Osteoblast (primary cell): ENCODE measurements around the gene AOC3. TPM values are rescaled to one million over a fixed set of nuclear protein-coding genes. Genes with fewer than 3 reads are reported as not detected.
"Not testable (repeated sequence)": the region's sequence is repeated elsewhere in the genome, so short reads cannot be mapped to it uniquely, and the experiment has no call there.

Experiments
- DNase-seq: peaks from one replicate; pipeline ENCODE4 v3.0.0; 2011; ENCODE audit warnings: low spot score, mixed read lengths; ENCODE audit not compliant: insufficient read length; ENCODE audit errors: missing footprints
- H2AFZ ChIP-seq: 2 replicates; pipeline ENCODE4 v1.6.0; 2011; ENCODE audit warnings: mild to moderate bottlenecking, low read length
- H3K27ac ChIP-seq: 2 replicates; pipeline ENCODE4 v1.5.1; 2011; ENCODE audit warnings: mild to moderate bottlenecking, low read depth, low read length, moderate library complexity
- H3K27me3 ChIP-seq: 2 replicates; pipeline ENCODE4 v1.6.0; 2012; ENCODE audit warnings: mild to moderate bottlenecking, control low read depth, inconsistent platforms, low read length, moderate library complexity; ENCODE audit not compliant: insufficient read depth
- H3K36me3 ChIP-seq: 2 replicates; pipeline ENCODE4 v1.5.1; 2011; ENCODE audit warnings: mild to moderate bottlenecking, low read length, control low read depth, moderate library complexity; ENCODE audit not compliant: insufficient read depth
- H3K4me1 ChIP-seq: 2 replicates; pipeline ENCODE4 v1.5.1; 2011; ENCODE audit warnings: mild to moderate bottlenecking, low read length, control low read depth, moderate library complexity; ENCODE audit not compliant: insufficient read depth
- H3K4me2 ChIP-seq: 2 replicates; pipeline ENCODE4 v1.6.0; 2011; ENCODE audit warnings: mild to moderate bottlenecking, low read length; ENCODE audit not compliant: insufficient read depth
- H3K4me3 ChIP-seq: fragments of 200-600 bp; sonication (generic); 3 replicates; pipeline ENCODE4 v1.5.1; 2012; ENCODE audit warnings: mild to moderate bottlenecking, low read length, inconsistent platforms; ENCODE audit not compliant: insufficient read depth
- H3K79me2 ChIP-seq: 2 replicates; pipeline ENCODE4 v1.6.0; 2012; ENCODE audit warnings: mild to moderate bottlenecking, low read length, control low read depth, inconsistent platforms; ENCODE audit not compliant: insufficient read depth
- H3K9me3 ChIP-seq: 2 replicates; pipeline ENCODE4 v1.5.1; 2011; ENCODE audit warnings: low read depth, low read length, control low read depth
- H4K20me1 ChIP-seq: 2 replicates; pipeline ENCODE4 v1.6.0; 2012; ENCODE audit warnings: mild to moderate bottlenecking, low read length, control low read depth; ENCODE audit not compliant: insufficient read depth
- CTCF ChIP-seq: IDR thresholded peaks from 2 replicates; pipeline ENCODE4 v1.5.1; 2011; ENCODE audit warnings: mild to moderate bottlenecking, low read depth, low read length, moderate library complexity; ENCODE audit errors: extremely low read depth
- total RNA-seq: library from RNA; depleted of rRNA; stranded (reverse); fragments of >200 nt; gene quantifications from 2 replicates; pipeline ENCODE4 v1.2.3, GENCODE V29; 2012

Gene AOC3
- total RNA-seq, 1 donor: not detected

GRCh38 chr17:42866216-42866615 is 15.2 kb downstream of the AOC3 start:
- H3K36me3 ChIP-seq: no peaks in the 10 kb centered on the region
- H3K79me2 ChIP-seq: no peaks in the 10 kb centered on the region
- DNase-seq: no peak
- no peaks in the 10 kb centered on the region for H4K20me1 ChIP-seq
- peaks cover 5% of the 10 kb centered on the region for H3K27me3 ChIP-seq
- H3K9me3 ChIP-seq: peaks cover 2% of the 10 kb centered on the region
- H3K4me1 ChIP-seq: peaks cover 12% of the 10 kb centered on the region
- no peak overlapping the region for H2AFZ ChIP-seq
- TF ChIP-seq CTCF: no peak
- H3K27ac ChIP-seq: no peak overlapping the region
- H3K4me2 ChIP-seq: no peak overlapping the region
- H3K4me3 ChIP-seq: no peak overlapping the region

GRCh38 chr17:42866631-42867575 is 15.9 kb downstream of the AOC3 start:
- Histone ChIP-seq H3K27me3 (peaks cover 9% of the 10 kb centered on the region), H3K79me2 (no peaks in the 10 kb centered on the region), H2AFZ (no peak overlapping the region), H3K4me1 (peaks cover 12% of the 10 kb centered on the region), H3K27ac (no peak overlapping the region), H3K4me2 (no peak overlapping the region), H4K20me1 (no peaks in the 10 kb centered on the region), H3K4me3 (no peak overlapping the region), H3K36me3 (no peaks in the 10 kb centered on the region), H3K9me3 (peaks cover 2% of the 10 kb centered on the region)
- TF ChIP-seq CTCF: no peak
- no peak for DNase-seq

GRCh38 chr17:42867694-42868261 is 16.8 kb downstream of the AOC3 start:
- not testable (repeated sequence) for DNase-seq
- H3K4me1 ChIP-seq: peaks cover 12% of the 10 kb centered on the region

GRCh38 chr17:42868338-42868737 is 17.3 kb downstream of the AOC3 start:
- no peaks in the 10 kb centered on the region for H4K20me1 ChIP-seq
- H3K79me2 ChIP-seq: no peaks in the 10 kb centered on the region
- peaks cover 11% of the 10 kb centered on the region for H3K27me3 ChIP-seq
- no peak overlapping the region for H3K4me3 ChIP-seq
- no peak for DNase-seq
- no peak for TF ChIP-seq CTCF
- H3K27ac ChIP-seq: no peak overlapping the region
- peaks cover 12% of the 10 kb centered on the region for H3K4me1 ChIP-seq
- H3K4me2 ChIP-seq: no peak overlapping the region
- no peak overlapping the region for H2AFZ ChIP-seq
- no peaks in the 10 kb centered on the region for H3K36me3 ChIP-seq
- H3K9me3 ChIP-seq: peaks cover 2% of the 10 kb centered on the region

More at GRCh38 chr17:42867694-42868261, 16.8 kb downstream of the AOC3 start:
- H3K27me3 ChIP-seq, H4K20me1 ChIP-seq, H2AFZ ChIP-seq, H3K79me2 ChIP-seq, H3K4me3 ChIP-seq, H3K36me3 ChIP-seq, H3K27ac ChIP-seq, H3K4me2 ChIP-seq, H3K9me3 ChIP-seq: not testable (repeated sequence)
